Measurements from ENCODE around the gene TRAFD1. TPM values are rescaled to one million over a fixed set of nuclear protein-coding genes. Genes with fewer than 3 reads are reported as not detected.

Gene TRAFD1
- total and polyA plus RNA-seq, 2 donors (not counting 3 experiments of a cell fraction or from before 2014, with no cell fraction given): 20.3 to 24.9 TPM

- intact Hi-C loops (cut with micrococcal nuclease): no loop called here
- ChIA-PET CTCF (interaction anchor here (1.1 to 11.6 kb wide), 9 partner anchors 9 to 254 kb away, joined by 4 to 253 read pairs (median 8); no protein-coding TSS in a partner anchor), POLR2A (interaction anchor here (1.0 kb wide), 1 partner anchor 12 kb away, joined by 3 read pairs; no protein-coding TSS in a partner anchor)
- H4K20me1 ChIP-seq (replicated peaks; ENCODE audit: control insufficient read depth, extremely low read depth, insufficient read depth, low read length): no peaks in the 10 kb centered on the region
- dilution Hi-C loops (cut with MboI; ENCODE audit: extremely low pct_ligation_motif_present, low sequenced_read_pairs): no loop called here
- H3K4me1 ChIP-seq (ENCODE audit: control insufficient read depth, extremely low read depth, insufficient read depth, low read length): no peaks in the 10 kb centered on the region
- H3K4me3 ChIP-seq (replicated peaks in 1 of 3; ENCODE audit: insufficient read depth in 1 of 3, low read depth in 1 of 3, low read length in 3 of 3): no peak overlapping the region
- H3K36me3 ChIP-seq (ENCODE audit: control insufficient read depth in 2 of 2, extremely low read depth in 1 of 2, insufficient read depth in 2 of 2, low read length in 2 of 2): peaks cover 6 to 18% of the 10 kb centered on the region in 2 experiments
- H3K9me3 ChIP-seq (replicated peaks; ENCODE audit: control insufficient read depth, insufficient read depth, low read length): no peaks in the 10 kb centered on the region
- H3K9ac ChIP-seq (replicated peaks; ENCODE audit: extremely low read depth, insufficient read depth, low read length): no peak overlapping the region
- no peak overlapping the region for H3K27ac ChIP-seq (ENCODE audit: insufficient read depth, low read depth, low read length)
- H3K9me1 ChIP-seq (replicated peaks; ENCODE audit: control insufficient read depth, extremely low read depth, insufficient read depth, low read length): no peaks in the 10 kb centered on the region
- BruUV-seq (replicated peaks): no TSS peak
- H2AFZ ChIP-seq (ENCODE audit: low read depth, low read length): no peak overlapping the region
- no peaks in the 10 kb centered on the region for H3K27me3 ChIP-seq (ENCODE audit: control insufficient read depth in 2 of 2, insufficient read depth in 2 of 2, low read length in 2 of 2)
- no peak for DNase-seq (ENCODE audit: low read depth, low spot score)
- TF ChIP-seq JUN (IDR thresholded peaks at IDR 0.05; ENCODE audit: borderline replicate concordance, insufficient read depth, insufficient read length, low read depth): no peak
- TF ChIP-seq POLR2A (IDR thresholded peaks at IDR 0.05; ENCODE audit: low read depth, low read length): no peak
- no peak for TF ChIP-seq POLR2AphosphoS5 (IDR thresholded peaks at IDR 0.05; ENCODE audit: insufficient read depth, low read depth, low read length)
- TF ChIP-seq, protein P1, sequence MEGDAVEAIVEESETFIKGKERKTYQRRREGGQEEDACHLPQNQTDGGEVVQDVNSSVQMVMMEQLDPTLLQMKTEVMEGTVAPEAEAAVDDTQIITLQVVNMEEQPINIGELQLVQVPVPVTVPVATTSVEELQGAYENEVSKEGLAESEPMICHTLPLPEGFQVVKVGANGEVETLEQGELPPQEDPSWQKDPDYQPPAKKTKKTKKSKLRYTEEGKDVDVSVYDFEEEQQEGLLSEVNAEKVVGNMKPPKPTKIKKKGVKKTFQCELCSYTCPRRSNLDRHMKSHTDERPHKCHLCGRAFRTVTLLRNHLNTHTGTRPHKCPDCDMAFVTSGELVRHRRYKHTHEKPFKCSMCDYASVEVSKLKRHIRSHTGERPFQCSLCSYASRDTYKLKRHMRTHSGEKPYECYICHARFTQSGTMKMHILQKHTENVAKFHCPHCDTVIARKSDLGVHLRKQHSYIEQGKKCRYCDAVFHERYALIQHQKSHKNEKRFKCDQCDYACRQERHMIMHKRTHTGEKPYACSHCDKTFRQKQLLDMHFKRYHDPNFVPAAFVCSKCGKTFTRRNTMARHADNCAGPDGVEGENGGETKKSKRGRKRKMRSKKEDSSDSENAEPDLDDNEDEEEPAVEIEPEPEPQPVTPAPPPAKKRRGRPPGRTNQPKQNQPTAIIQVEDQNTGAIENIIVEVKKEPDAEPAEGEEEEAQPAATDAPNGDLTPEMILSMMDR (IDR thresholded peaks at IDR 0.05; ENCODE audit: extremely low read depth in 1 of 2, insufficient read depth in 1 of 2, low read depth in 1 of 2, low read length in 2 of 2): no peak
- TF ChIP-seq GATA2 (IDR thresholded peaks at IDR 0.05; ENCODE audit: insufficient read depth, insufficient read length, low read depth, low read length): no peak
- TF ChIP-seq MAX (IDR thresholded peaks at IDR 0.05; ENCODE audit: insufficient read depth, insufficient read length): no peak
- TF ChIP-seq FOS (IDR thresholded peaks at IDR 0.05; ENCODE audit: borderline replicate concordance, insufficient read depth, low read length): no peak
- no peak for TF ChIP-seq MYC (IDR thresholded peaks at IDR 0.05; ENCODE audit: low read depth, low read length)
- TF ChIP-seq EZH2 (IDR thresholded peaks at IDR 0.05; ENCODE audit: borderline replicate concordance, low read depth, low read length, severe bottlenecking): no peak
- no peaks in the 10 kb centered on the region for H3K79me2 ChIP-seq (ENCODE audit: control insufficient read depth, insufficient read depth, low read length)
- no peak for FAIRE-seq
- H3K4me2 ChIP-seq (ENCODE audit: insufficient read depth, low read length): no peak overlapping the region
Measured at GRCh38 chr12:112199136-112199535, 73.8 kb downstream of the TRAFD1 start.

Small RNA genes lying within 50 kb of the gene (microRNA-seq; reads per million reads assigned to microRNA genes)
- 1.5 reads per million for gene MIR6861 (ENCODE audit: borderline number of aligned reads, borderline replicate concordance)

Small RNA genes lying within 50 kb of the gene (small RNA-seq; reads per million reads assigned to genes)
- not detected for gene RF00019 (ENCODE audit: insufficient read depth, insufficient read length, low read depth, low replicate concordance)

Other genes with a start within 250 kb of the TRAFD1 start
- 1.6 TPM in 2 replicates for gene TMEM116, start 112.4 kb upstream of the TRAFD1 start, total RNA-seq
- gene TMEM116, start 112.4 kb upstream of the TRAFD1 start, polyA plus RNA-seq: 2.9 and 3.9 TPM in 2 replicates
- gene ERP29, start 112.1 kb upstream of the TRAFD1 start, total RNA-seq: 108 and 116 TPM in 2 replicates
- gene ERP29, start 112.1 kb upstream of the TRAFD1 start, polyA plus RNA-seq: 56.1 and 77.1 TPM in 2 replicates
- 25.5 and 26.6 TPM in 2 replicates for gene NAA25, start 16.8 kb upstream of the TRAFD1 start, total RNA-seq
- 3.9 and 5.3 TPM in 2 replicates for gene NAA25, start 16.8 kb upstream of the TRAFD1 start, polyA plus RNA-seq